PC-3 (cell line): ENCODE results near the gene RPL13A. TPM values are rescaled to one million over a fixed set of nuclear protein-coding genes. Genes with fewer than 3 reads are reported as not detected.
A peak's percentile ranks its signal among the peaks of the same experiment; 100 is the strongest.

ENCODE experiments used
- ATAC-seq: fragments of 200-7000 bp; cut with Tn5 transposase; 2 replicates; pipeline ENCODE4 v1.9.1; 2020; ENCODE audit warnings: mild to moderate bottlenecking, moderate library complexity
- BruUV-seq: library from RNA; stranded (reverse); fragments of 400-500 nt; replicated peaks from 2 replicates; lab custom pipeline; 2021; lab: Mats Ljungman, UMichigan
- CTCF ChIA-PET: fragments of 300-600 bp; sonication (Branson Sonifier 250); formaldehyde crosslinking; loops from one replicate; lab custom pipeline; 2022; ENCODE audit warnings: antibody characterized with exemption; lab: Charles Lee
- POLR2A ChIA-PET: fragments of 300-600 bp; sonication (Branson Sonifier 250); formaldehyde crosslinking; loops from one replicate; lab custom pipeline; 2022; ENCODE audit warnings: antibody characterized with exemption; ENCODE audit not compliant: unreplicated experiment; lab: Charles Lee
- DNase-seq: peaks from one replicate; pipeline ENCODE4 v3.0.0-alpha.2; 2015
- H2AFZ ChIP-seq: fragments of 300-600 bp; sonication (generic); 2 replicates; pipeline ENCODE4 v1.6.0; 2016; ENCODE audit warnings: antibody characterized with exemption, low read length
- H3F3A ChIP-seq: fragments of 300-600 bp; sonication (generic); one replicate; pipeline ENCODE4 v1.6.0; 2017; ENCODE audit warnings: antibody characterized with exemption, low read length, control low read depth, mild to moderate bottlenecking; ENCODE audit not compliant: unreplicated experiment
- H3K27ac ChIP-seq: fragments of 300-600 bp; sonication (generic); 2 replicates; pipeline ENCODE4 v1.5.1; 2016; ENCODE audit warnings: mild to moderate bottlenecking, low read length
- H3K27me3 ChIP-seq: fragments of 300-600 bp; sonication (generic); 2 replicates; pipeline ENCODE4 v1.6.1; 2016; ENCODE audit warnings: low read length, mixed read lengths
- H3K36me3 ChIP-seq: fragments of 300-600 bp; sonication (generic); 2 replicates; pipeline ENCODE4 v1.6.1; 2016; ENCODE audit warnings: low read depth, mixed run types, low read length, mixed read lengths
- H3K4me1 ChIP-seq: fragments of 300-600 bp; sonication (generic); 2 replicates; pipeline ENCODE4 v1.5.1; 2016; ENCODE audit warnings: low read length; ENCODE audit not compliant: insufficient read depth
- H3K4me2 ChIP-seq: fragments of 300-600 bp; sonication (generic); 2 replicates; pipeline ENCODE4 v1.6.0; 2016; ENCODE audit warnings: low read length
- H3K4me3 ChIP-seq: fragments of 300-600 bp; sonication (generic); 2 replicates; pipeline ENCODE4 v1.5.1; 2016; ENCODE audit warnings: mild to moderate bottlenecking, low read length, mixed read lengths
- H3K79me2 ChIP-seq: fragments of 300-600 bp; sonication (generic); 2 replicates; pipeline ENCODE4 v1.6.1; 2017; ENCODE audit warnings: low read length, mixed read lengths
- H3K9ac ChIP-seq: fragments of 300-600 bp; sonication (generic); 2 replicates; pipeline ENCODE4 v1.6.0; 2016; ENCODE audit warnings: mild to moderate bottlenecking, low read length
- H3K9me2 ChIP-seq: fragments of 300-600 bp; sonication (generic); replicated peaks from 2 replicates; pipeline ENCODE4 v1.6.1; 2016; ENCODE audit warnings: mixed run types, low read length, mixed read lengths
- H3K9me3 ChIP-seq: fragments of 300-600 bp; sonication (generic); 2 replicates; pipeline ENCODE4 v1.6.1; 2016; ENCODE audit warnings: low read length, mixed read lengths
- H4K20me1 ChIP-seq: fragments of 300-600 bp; sonication (generic); 2 replicates; pipeline ENCODE4 v1.6.1; 2016; ENCODE audit warnings: low read length, mixed read lengths
- CTCF ChIP-seq: fragments of 300-600 bp; sonication (generic); conservative IDR thresholded peaks from 2 replicates; pipeline ENCODE4 v1.5.1; 2017; ENCODE audit warnings: antibody characterized with exemption, low read depth, mild to moderate bottlenecking, low read length
- EZH2 ChIP-seq: fragments of 300-600 bp; sonication (generic); IDR thresholded peaks from one replicate; pipeline ENCODE4 v1.6.1; 2017; ENCODE audit warnings: antibody characterized with exemption, mild to moderate bottlenecking, low read length; ENCODE audit not compliant: unreplicated experiment
- EZH2phosphoT487 ChIP-seq: fragments of 300-600 bp; sonication (generic); IDR thresholded peaks from 2 replicates; pipeline ENCODE4 v1.6.1; 2018; ENCODE audit warnings: mild to moderate bottlenecking, antibody characterized with exemption, low read length, borderline replicate concordance
- intact Hi-C: fragments of 100-400 bp; cut with micrococcal nuclease; formaldehyde crosslinking; loops from 2 replicates; pipeline ENCODE4 v1.9.0; 2023
- total RNA-seq: library from RNA; depleted of rRNA; stranded (reverse); fragments of >200 nt; gene quantifications from 2 replicates; pipeline ENCODE4 v1.2.3, GENCODE V29; 2014

Gene RPL13A
- total RNA-seq, 1 experiment from 2014 or later, result 3,023 TPM

GRCh38 chr19:49465371-49465770 is 22.0 kb upstream of the RPL13A start:
- H3K4me3 ChIP-seq, result no peak overlapping the region
- no peaks in the 10 kb centered on the region for H3K9me3 ChIP-seq
- ChIA-PET CTCF (no interaction called here), POLR2A (no interaction called here)
- no peak for ATAC-seq
- TF ChIP-seq CTCF, result no peak
- TF ChIP-seq EZH2phosphoT487, result no peak
- no peak for TF ChIP-seq EZH2
- no peak overlapping the region for H3K27ac ChIP-seq
- DNase-seq, result no peak
- H3K4me2 ChIP-seq, result no peak overlapping the region
- H3K9me2 ChIP-seq, result no peaks in the 10 kb centered on the region
- H4K20me1 ChIP-seq, result no peaks in the 10 kb centered on the region
- H2AFZ ChIP-seq, result no peak overlapping the region
- no peaks in the 10 kb centered on the region for H3F3A ChIP-seq
- H3K36me3 ChIP-seq, result no peaks in the 10 kb centered on the region; the same call in 1 of the 2 replicates
- no peaks in the 10 kb centered on the region for H3K79me2 ChIP-seq
- BruUV-seq, result no TSS peak
- no peak overlapping the region for H3K9ac ChIP-seq
- H3K4me1 ChIP-seq, result no peaks in the 10 kb centered on the region
- H3K27me3 ChIP-seq, result no peaks in the 10 kb centered on the region
- intact Hi-C loops, result no loop called here

- no peaks in the 10 kb centered on the region for H3F3A ChIP-seq
- DNase-seq (no peak), ATAC-seq (no peak)
- no peaks in the 10 kb centered on the region for H3K79me2 ChIP-seq
- no peaks in the 10 kb centered on the region for H3K9me3 ChIP-seq
- H2AFZ ChIP-seq, result no peak overlapping the region
- no peak overlapping the region for H3K4me3 ChIP-seq
- no peak overlapping the region for H3K9ac ChIP-seq
- BruUV-seq, result no TSS peak
- POLR2A ChIA-PET, result no interaction called here
- H3K4me1 ChIP-seq, result no peaks in the 10 kb centered on the region
- TF ChIP-seq EZH2, result no peak
- no peak for TF ChIP-seq EZH2phosphoT487
- no peak for TF ChIP-seq CTCF
- no peaks in the 10 kb centered on the region for H3K27me3 ChIP-seq
- intact Hi-C loops, result no loop called here
- CTCF ChIA-PET, result no interaction called here
- no peaks in the 10 kb centered on the region for H3K9me2 ChIP-seq
- H3K36me3 ChIP-seq, result no peaks in the 10 kb centered on the region; the same call in 1 of the 2 replicates
- H3K27ac ChIP-seq, result no peak overlapping the region
- H3K4me2 ChIP-seq, result no peak overlapping the region
- H4K20me1 ChIP-seq, result no peaks in the 10 kb centered on the region
Measured at GRCh38 chr19:49468199-49468598, 19.2 kb upstream of the RPL13A start.

GRCh38 chr19:49468746-49469447 is 18.5 kb upstream of the RPL13A start:
- ChIA-PET CTCF (no interaction called here), POLR2A (no interaction called here)
- H3K36me3 ChIP-seq, result no peaks in the 10 kb centered on the region; the same call in 1 of the 2 replicates
- DNase-seq, result peak; percentile 77
- H3K9me3 ChIP-seq, result no peaks in the 10 kb centered on the region
- BruUV-seq, result no TSS peak
- no peaks in the 10 kb centered on the region for H3K4me1 ChIP-seq
- no peaks in the 10 kb centered on the region for H3K9me2 ChIP-seq
- no peak overlapping the region for H3K4me2 ChIP-seq
- no peak overlapping the region for H3K9ac ChIP-seq
- H3K27ac ChIP-seq, result no peak overlapping the region
- peak; percentile 75 for ATAC-seq
- H2AFZ ChIP-seq, result 0 out of 2 replicates have a peak overlapping the region, but pooled peaks have one; percentile 29
- H3K27me3 ChIP-seq, result no peaks in the 10 kb centered on the region
- TF ChIP-seq EZH2phosphoT487 (no peak), CTCF (no peak), EZH2 (no peak)
- no peaks in the 10 kb centered on the region for H3F3A ChIP-seq
- no peaks in the 10 kb centered on the region for H4K20me1 ChIP-seq
- no peaks in the 10 kb centered on the region for H3K79me2 ChIP-seq
- intact Hi-C loops, result no loop called here
- no peak overlapping the region for H3K4me3 ChIP-seq
